HG03039 (cell line): ENCODE results near the gene RBFOX1.

Source experiments
- ATAC-seq: cut with Tn5 transposase; IDR thresholded peaks from one replicate; pipeline ENCODE4 v1.9.1; 2021; ENCODE audit warnings: mild to moderate bottlenecking, moderate library complexity; ENCODE audit not compliant: unreplicated experiment

Gene RBFOX1

DNA sequence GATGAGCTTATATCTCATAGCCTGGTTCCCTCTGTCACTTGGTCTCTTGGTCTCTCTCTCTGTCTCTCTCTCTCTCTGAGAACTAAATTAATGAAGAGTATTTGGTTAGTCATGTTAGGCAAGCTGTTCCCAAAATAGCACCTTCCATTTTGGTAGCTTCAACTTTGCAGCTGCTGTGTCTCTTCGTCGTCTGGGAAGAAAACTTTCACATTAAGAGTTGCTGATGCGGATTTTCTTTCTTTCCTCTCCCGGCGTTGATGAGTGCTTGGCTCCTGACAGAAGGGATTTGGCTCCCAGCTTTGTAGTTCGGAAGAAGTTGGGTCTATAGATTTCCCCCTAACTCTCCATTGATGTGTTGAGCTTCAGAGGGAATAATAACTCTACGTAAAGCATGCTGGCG lies at the start of gene RBFOX1:
TSS of gene RBFOX1 (plus strand) at position 235 of the 400 bp plus-strand sequence.
- ATAC-seq: no peak

DNA sequence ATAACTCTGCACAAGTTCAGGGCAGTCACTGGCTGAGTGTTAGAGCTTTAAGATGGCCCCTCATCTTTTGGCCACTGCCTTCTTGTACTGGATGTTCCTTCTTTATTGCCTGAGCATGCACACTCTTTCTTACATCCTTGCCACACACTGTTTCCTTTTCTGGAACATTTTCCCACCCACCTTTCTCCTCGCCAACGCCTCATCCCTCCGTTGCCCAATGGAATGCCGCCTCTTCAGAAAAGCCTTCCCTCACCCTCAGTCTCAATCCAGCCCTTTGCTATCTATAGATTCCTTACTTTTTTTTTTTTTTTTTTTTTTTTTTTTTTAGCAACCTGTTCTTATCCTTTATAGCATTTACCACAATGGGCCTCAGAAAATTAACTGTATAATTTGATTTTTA lies 47.9 kb upstream of the RBFOX1 start:
- no peak for ATAC-seq

DNA sequence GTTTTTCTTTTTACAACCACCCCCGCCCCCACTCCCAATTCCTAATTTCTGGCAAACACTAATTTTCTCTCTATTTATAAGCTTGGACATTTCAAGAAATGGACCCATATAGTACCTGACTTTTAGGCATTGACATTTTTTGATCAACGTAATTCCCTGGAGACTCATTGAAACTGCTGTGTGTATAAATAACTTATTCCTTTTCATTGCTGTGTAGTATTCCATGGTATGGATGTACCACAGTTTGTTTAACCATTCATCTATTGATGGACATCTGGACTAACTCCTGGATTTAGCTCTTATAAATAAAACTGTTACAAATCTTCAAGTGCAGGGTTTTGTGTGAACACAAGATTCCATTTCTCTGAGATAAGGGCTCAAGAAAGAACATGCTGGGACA lies 47.1 kb upstream of the RBFOX1 start:
- no peak for ATAC-seq

DNA sequence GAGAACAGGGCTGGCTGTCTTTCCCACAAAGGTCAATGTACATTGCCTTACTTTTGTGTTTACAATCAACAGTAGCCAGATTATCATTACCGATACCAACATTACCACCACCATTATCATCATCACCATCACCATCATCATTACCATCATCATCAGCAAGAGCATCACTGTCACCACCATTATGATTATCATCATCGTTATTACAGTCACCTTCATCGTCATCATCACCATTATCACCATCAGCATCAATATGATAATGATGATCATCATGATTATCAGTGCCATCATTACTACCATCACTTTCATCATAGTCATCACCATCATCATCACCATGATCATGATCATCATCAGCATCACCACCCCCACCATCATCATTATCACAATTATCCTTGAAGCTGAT lies 43.3 kb upstream of the RBFOX1 start:
- ATAC-seq: no peak

DNA sequence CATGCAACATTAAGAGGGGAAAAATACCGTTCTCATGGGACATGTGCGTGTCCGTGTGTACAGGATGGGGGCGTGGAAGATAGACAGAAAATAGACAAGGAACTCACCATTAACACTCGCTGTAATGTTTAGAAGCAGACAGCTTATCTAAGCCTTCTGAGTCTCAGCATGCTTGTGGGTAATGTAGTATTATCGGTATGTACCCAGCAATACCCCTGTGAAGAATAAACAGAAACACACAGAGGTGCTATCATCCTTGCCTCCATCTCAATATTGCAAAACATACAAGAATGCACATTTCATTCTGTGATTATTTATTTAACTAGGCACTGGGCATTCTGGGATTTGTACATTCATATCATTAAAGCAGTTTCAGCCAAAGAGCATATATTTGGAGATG lies 42.0 kb upstream of the RBFOX1 start:
- ATAC-seq: no peak

DNA sequence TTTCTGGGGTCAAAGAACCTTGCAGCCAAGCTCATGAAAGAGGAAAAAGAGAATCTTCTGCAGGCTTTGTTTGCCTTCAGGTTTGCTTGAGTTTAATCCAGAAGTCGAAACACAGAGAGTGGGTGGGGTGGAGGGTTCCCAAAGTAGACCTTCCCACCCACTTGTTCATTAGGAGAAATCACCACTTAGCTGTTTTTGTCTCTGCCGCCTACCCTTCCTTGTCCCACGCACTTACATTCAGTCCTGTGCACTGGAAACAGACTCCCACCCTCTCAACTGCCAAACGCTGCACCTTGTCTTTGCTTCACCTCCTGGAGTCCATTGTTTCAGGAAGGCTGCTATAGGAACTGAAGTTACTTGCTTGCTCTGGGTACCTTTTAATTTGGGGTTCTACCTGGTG lies 38.6 kb upstream of the RBFOX1 start:
- ATAC-seq: no peak

DNA sequence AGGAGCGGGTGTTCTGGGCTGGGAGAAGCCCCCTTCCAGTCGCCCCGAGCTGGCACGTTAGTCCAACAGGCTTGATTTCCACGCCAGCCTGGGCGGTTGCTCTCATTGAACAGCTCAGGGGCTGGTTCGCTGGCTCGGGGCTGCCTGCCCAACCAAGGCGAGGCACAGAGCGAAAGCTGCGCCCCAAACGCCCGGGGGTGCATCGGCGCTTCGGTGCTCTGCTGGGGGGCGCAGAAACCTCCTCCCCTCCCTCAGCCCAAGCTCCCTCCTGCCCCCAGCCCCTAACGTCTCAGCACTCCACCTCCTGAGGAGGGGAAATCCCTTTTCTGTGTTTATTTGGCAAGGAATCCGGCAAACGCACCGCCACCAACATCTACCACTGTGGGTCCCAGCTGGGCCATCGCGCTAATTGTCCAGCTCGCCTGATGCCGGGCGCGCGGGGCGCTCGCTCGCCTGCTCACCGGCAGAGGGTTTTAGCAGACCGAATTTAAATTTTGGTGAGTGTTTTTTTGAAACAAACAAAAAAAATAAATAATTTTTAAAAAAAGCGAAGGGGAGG lies 29.5 kb upstream of the RBFOX1 start:
- ATAC-seq: no peak

DNA sequence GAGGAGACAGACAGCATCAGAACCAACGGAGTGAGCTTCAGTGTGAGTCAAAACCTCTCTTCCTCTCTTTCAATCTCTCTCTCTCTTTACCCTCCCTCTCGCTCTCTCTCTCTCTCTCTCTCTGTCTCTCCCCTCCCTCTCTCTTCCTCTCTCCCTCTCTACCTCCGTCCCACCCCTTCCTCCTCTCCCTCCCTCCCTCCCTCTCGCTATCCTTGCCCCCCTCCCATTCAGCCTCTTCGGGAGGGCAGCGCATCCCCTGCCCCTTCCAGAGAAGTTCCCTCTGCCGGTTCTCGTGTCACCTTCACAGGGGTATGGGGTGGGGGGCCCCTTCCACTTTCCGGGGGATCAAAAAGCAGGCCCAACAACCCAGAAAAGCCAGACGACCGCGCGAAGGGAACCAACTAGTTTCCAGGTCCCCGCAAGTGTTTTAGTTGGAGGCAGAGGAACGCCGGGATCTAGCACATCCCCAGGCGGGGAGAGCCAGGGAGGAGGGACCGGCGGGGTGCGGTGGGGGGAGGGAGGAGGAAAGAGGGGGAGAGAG lies 28.9 kb upstream of the RBFOX1 start:
- no peak for ATAC-seq

DNA sequence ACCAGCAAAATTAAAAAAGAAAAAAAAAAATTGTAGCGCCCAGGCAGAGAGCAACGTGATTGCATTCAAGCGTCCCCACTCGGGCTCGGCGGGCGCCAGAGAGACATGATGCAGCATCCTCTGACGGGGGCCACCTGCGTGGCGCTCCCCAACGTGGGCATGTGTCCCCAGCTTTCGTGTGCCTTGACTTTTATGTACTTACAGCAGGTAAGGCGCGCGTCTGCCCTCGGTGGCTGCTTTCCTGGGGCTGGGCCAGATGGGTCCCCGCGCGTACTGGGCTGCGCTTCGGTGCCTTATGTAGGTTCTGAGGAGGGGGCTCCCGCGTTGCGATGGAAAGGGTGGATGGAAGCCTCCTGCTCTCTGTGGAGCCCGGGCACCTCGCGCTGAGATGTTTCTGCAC lies 28.4 kb upstream of the RBFOX1 start:
- no peak for ATAC-seq

DNA sequence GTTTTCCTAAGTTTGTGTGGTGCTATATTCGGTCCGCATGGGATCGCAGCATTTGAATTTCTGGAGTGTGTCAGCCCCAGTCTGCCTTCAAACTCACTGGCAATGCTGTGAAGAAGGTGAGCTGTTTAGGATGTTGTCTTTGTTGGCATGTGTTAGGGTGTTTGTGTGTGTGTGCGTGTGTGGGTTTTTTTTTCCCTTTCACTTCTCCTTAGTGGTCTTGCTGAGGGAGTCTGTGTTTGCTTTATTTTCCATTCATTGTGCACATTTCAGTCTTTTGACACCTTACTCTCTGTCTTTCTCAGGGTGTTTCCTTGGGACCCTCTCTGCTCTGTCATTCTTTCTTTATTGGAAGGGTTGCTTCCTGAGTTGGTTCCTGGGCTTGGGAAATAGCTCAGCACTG lies 27.7 kb upstream of the RBFOX1 start:
- no peak for ATAC-seq

DNA sequence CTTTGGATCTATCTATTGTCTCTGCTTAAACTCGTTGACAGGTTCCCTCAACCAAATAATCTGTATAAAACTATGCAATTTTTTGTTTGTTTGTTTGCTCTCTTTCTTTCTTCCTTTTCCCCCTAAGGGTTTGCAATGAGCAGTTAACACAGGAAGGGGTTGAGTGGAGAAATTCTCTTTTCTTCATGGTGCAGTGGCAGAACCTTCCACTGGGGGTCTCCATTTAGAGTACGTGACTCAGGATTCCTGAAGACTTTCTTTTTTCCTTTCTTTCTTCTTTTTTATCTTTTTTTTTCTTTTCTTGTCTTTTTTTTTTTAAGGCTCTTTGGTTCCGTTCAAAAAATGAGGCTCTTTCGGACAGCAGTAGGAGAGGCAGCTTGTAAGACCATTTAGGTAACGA lies 19.5 kb upstream of the RBFOX1 start:
- ATAC-seq: no peak

DNA sequence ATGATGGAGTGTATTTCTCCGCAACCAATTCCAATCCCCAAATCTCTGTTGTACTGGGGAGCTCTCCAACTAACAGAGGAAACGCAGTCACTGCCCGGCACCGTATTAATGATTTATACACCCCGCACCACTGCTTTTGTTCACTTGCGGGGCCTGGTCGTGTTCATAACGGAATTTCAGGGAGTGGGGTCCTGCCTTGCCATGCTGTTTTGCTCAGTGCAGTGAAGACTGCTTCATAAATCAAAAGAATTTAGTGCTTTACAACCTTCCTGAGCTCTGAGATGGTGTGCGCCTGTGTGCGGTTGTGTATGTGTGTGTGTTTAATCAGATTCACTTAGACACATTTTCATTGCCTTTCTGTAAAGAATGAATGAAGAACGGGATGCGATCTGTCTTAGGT lies 18.5 kb upstream of the RBFOX1 start:
- no peak for ATAC-seq

DNA sequence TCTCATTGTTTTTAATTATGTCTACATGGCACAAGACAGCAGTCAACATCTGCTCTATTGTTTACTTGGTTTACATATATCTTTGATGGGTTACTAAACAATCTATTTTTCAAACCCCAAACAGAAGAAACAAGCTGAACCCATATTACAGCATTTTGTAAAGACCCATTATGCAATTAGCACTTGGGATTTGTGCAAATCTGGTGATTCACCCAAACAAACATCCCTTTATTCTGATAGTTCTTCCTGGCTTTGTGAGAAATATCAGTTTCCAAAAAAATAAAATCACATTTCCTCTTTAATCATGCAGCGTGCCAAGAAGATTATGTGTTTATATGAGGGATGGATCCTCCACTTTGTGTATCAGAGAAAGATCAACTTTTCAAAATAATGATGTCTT lies 16.8 kb upstream of the RBFOX1 start:
- ATAC-seq: no peak

DNA sequence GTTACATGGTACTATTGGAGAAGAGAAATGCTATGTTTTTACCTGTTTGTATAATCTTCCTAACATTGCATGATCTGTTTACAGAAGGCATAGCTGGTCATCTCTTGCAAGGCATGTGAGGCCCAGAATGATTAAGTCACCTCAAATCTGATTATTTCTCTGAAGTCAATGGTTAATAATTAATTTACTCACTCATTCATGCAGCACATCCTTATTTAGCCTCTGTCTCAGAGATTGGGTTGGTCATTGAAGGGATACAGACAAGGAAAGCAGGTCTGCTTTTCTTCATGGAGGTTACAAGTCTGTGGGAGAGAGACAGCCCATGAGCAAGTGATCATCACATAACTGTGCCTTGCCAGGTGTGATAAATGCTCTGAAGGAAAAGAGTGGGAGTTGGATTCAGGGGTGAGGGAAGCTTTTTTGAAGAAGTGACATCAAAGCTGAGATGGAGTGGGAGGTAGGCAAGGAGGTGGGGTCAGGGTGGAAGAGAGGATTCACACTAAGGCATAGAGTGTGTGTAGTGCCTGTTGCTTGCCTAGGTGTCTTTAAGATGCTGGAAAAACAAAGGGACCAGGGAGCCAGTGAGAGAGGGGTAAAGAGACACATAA lies 16.3 kb upstream of the RBFOX1 start:
- ATAC-seq: no peak

DNA sequence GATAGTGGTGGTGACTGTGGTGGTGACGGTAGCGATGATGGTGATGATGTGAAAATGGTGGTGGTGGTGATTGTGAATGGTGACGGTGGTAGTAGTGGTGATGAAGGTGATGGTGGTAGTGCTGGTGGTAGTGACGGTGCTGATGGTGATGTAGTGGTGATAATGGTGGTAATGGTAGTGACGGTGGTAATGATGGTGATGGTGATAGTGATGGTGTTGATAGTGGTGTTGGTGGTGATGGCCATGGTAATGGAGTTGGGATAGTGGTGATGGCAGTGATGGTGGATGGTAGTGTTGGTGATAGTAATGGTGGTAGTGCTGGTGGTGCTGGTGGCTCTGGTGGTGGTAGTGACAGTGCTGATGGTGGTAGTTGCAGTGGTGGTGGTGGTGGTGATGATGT lies 14.7 kb upstream of the RBFOX1 start:
- no peak for ATAC-seq

DNA sequence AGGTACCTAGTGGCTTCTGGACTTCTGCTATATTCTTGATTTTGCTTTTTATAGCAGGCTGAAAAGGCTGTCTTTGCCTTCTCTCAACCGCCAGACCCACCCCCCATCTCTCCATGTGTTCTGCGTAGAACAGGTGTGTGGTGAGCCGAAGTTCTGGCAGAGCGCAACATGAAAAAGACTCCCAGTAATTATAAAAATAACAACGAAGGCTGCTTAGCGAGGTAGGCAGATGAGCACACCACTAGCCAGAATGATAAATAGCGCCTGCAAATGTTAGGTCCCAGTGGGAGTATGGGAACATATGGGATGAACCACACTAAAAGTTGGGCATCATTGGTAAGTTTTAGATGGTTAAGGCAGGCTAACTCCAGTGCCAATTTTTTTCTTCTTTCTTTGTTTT lies 14.0 kb upstream of the RBFOX1 start:
- ATAC-seq: no peak

DNA sequence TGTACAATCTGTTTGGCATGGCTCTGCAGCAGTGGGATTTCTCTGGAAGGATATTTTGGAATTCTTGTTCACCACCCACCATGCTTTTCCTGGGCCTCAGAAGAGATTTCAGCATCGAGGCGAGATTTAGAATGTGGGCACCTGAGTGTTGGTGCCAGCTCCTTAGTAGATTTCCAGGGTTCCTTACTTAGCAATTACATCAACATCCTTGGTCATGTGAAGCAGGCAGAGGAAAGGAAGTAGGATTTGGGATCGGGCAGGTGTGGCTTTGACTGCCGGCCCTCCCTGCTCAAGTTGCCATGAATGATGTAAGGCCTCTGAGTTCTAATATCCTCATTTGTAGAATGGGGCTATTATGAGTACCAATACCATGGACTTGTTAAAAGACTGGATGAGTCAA lies 13.1 kb upstream of the RBFOX1 start:
- no peak for ATAC-seq

DNA sequence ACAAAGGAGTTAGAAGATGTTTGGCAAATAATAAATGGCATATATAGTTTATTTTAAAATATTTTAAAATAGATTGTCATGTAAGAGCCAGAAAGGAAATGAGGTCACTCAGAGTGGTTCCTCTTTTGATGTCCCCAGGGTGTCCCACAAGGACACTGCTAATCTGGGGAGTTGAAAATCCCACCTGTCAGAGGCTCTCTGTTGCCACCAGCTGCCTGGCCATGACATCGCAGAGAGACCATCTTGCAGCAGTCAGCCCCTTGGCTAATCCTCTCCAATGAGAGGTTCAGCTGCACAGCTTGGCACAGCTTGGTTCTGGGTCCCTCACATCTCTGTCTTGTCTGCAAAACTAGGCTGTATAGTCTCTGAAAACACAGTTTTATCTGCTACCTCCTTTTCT lies 11.0 kb upstream of the RBFOX1 start:
- no peak for ATAC-seq

DNA sequence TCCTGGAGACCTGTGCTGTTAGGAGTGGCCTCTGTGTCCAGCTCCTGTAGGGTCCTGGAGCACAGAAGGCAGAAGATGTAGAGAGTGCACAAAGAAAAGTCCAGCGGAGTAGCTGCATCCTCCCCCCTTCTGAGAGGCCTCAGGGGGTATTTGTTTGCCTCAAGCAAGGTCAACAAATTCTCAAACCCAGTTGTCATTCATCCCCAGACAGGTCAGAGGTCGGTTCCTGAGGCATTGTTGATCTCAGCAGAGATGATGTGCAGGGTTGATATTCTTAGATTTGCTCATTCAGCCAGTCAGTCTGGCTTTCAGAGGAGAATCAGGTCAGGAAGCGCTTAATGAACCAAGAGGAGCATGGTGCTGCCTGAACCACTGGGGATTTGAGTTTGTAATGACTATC lies 8.3 kb upstream of the RBFOX1 start:
- no peak for ATAC-seq

DNA sequence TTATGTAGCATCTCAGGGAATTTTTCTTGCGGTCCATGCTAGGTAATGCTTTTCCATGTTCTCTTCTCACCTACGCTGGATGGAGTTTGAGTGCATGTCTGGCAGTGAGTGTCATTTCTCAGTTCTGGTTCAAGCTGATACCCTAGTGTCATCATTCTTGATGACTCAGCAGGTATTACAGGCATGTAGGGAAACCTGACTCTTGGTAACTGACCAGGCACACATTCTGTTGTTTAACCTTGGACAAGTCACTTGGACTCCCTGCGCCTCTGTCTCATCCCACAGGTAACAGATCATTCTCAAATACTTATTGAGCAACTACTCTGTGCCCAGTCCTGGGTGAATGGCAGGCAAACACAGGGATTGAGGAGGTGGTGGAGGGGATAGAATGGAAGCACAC lies 6.8 kb upstream of the RBFOX1 start:
- ATAC-seq: no peak

DNA sequence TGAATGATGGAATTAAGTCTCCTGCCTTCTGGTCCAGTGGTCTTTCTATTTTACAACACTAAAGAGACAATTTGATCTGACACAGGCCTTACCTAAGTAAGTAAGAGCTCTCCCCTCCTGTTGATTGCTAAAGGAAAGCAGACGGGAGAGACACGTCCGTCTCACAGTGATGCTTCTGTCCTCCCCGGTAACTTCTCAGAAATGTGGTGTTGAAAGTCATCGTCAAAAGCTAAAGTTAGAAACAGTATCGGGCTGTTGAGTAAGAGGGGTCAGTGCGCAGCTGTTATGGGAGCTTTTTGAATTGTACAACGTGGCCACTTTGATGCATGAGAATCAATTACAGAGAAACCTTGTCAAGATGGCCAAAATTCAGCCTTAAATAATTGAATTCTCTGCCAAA lies 1.9 kb upstream of the RBFOX1 start:
- no peak for ATAC-seq

DNA sequence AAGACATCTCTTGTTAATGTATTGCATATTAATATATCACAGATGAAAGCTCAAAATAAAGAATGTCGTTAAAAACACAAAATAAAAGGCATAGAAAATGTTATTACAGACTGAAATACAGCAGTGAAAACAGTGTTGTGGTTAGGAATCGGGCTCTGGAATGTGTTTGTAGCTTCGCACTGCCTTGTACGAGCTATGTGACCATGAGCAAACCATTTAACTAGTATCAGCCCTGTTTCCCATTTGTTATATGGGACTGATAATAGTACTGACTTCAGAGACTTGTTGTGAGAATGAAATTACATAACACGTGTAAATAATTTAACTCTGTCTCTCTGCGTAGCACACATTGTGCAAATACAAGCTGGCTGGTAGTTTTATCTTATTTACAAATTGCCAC lies 648 bp upstream of the RBFOX1 start:
- ATAC-seq: no peak

DNA sequence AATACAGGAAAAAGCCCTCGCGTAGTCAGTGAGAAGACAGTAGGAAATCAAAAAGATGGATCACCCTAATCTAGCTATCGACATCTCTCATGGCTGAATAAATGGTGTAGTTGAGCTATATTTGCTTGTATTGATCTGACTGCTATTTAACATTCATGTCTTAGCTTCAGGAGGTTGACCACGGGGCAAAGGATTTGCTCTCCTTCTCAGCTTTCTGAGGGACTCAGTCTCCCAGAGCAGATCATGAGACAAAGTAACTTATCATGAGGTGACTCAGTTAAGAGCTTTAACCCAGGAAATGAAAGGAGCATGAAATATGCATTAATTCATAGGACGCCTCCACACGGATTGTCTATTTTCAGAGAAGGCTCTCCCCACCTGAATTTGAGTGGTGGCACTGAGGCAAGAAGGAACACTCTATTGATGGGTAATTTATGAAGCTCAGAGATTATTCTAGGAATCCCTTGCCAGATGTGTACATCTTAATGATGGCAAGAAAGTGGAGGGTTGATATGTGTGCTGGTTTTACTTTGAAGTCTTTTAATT lies 608 bp downstream of the RBFOX1 start:
- ATAC-seq: no peak
